A549 (cell line): ENCODE results near the gene NOSTRIN. TPM values are rescaled to one million over a fixed set of nuclear protein-coding genes. Genes with fewer than 3 reads are reported as not detected.

Source experiments
- ATAC-seq, 2 experiments: fragments of 200-7000 bp in 1 of 2; fragments of >200 bp in 1 of 2; cut with Nextera tagmentation in 1 of 2; cut with Tn5 transposase in 1 of 2; 3 replicates each; pipeline versions ENCODE4 v1.8.0 to v1.9.1; 2018 to 2020; ENCODE audit warnings: mild to moderate bottlenecking in 1 of 2, moderate library complexity in 1 of 2
- CTCF ChIA-PET: fragments of 300-600 bp; sonication (Branson Sonifier 250); formaldehyde crosslinking; extraction: SDS; loops from one replicate; lab custom pipeline; 2021; ENCODE audit warnings: antibody characterized with exemption, inconsistent platforms; lab: Yijun Ruan, JAX
- POLR2A ChIA-PET: fragments of 350-600 bp; formaldehyde crosslinking; extraction: SDS; loops from one replicate; lab custom pipeline; 2021; ENCODE audit warnings: antibody characterized with exemption, inconsistent platforms; lab: Yijun Ruan, JAX
- DNase-seq, 2 experiments: peaks; one replicate each; pipeline versions ENCODE4 v3.0.0 to v3.0.0-alpha.2; 2011 to 2016; ENCODE audit warnings: low read depth in 1 of 2, low spot score in 1 of 2
- FAIRE-seq: peaks from 2 replicates; lab custom pipeline; 2011; peaks lifted over from hg19 to GRCh38; lab: Jason Lieb, UNC
- H3K27ac ChIP-seq, 2 experiments: fragments of >200 bp; sonication (Bioruptor Twin); formaldehyde crosslinking; 3 replicates each; pipeline ENCODE4 v1.5.1; 2016 to 2017
- H3K4me1 ChIP-seq: fragments of >200 bp; sonication (Bioruptor Twin); formaldehyde crosslinking; 3 replicates; pipeline ENCODE4 v1.6.1; 2016
- H3K4me2 ChIP-seq: fragments of >200 bp; sonication (Bioruptor Twin); formaldehyde crosslinking; 3 replicates; pipeline ENCODE4 v1.6.1; 2016
- H3K4me3 ChIP-seq: fragments of >200 bp; sonication (Bioruptor Twin); formaldehyde crosslinking; 3 replicates; pipeline ENCODE4 v1.5.1; 2016
- H3K9me3 ChIP-seq: fragments of >200 bp; sonication (Bioruptor Twin); formaldehyde crosslinking; 3 replicates; pipeline ENCODE4 v1.6.1; 2016
- ATOH8 ChIP-seq: fragments of 250-450 bp; sonication (Bioruptor Pico); IDR thresholded peaks from 2 replicates; pipeline ENCODE4 v1.5.0; 2020; ENCODE audit warnings: low read depth, mild to moderate bottlenecking, moderate library complexity
- CBX2 ChIP-seq: fragments of 200-600 bp; sonication (generic); IDR thresholded peaks from 2 replicates; pipeline ENCODE4 v1.6.1; 2016; ENCODE audit warnings: low read depth, mild to moderate bottlenecking, borderline replicate concordance
- CTCF ChIP-seq: fragments of >200 bp; sonication (Bioruptor Twin); formaldehyde crosslinking; IDR thresholded peaks from 3 replicates; pipeline ENCODE4 v1.5.1; 2016
- EHMT2 ChIP-seq: fragments of 200-600 bp; sonication (generic); IDR thresholded peaks from 2 replicates; pipeline ENCODE4 v1.6.1; 2016; ENCODE audit warnings: antibody characterized with exemption, low read depth, mild to moderate bottlenecking, moderate library complexity
- ESRRA ChIP-seq: fragments of 150-350 bp; IDR thresholded peaks from 2 replicates; pipeline ENCODE4 v1.6.1; 2014; ENCODE audit warnings: mild to moderate bottlenecking, low read length, borderline replicate concordance
- FOSL2 ChIP-seq, 2 experiments: fragments of 450-650 bp in 1 of 2; fragments of >200 bp in 1 of 2; sonication (Bioruptor Twin) in 1 of 2; formaldehyde crosslinking; IDR thresholded peaks; 2 replicates each; pipeline versions ENCODE4 v1.5.0 to v1.6.1; 2016 to 2020; ENCODE audit warnings: mild to moderate bottlenecking in 1 of 2, moderate library complexity in 1 of 2
- HDAC2 ChIP-seq: fragments of 200-600 bp; sonication (generic); IDR thresholded peaks from 2 replicates; pipeline ENCODE4 v1.6.1; 2016
- HOXB13 ChIP-seq: fragments of 250-450 bp; sonication (Bioruptor Pico); IDR thresholded peaks from 2 replicates; pipeline ENCODE4 v1.5.0; 2020; ENCODE audit warnings: low read depth, mild to moderate bottlenecking, moderate library complexity
- JUN ChIP-seq, 2 experiments: fragments of >200 bp; sonication (Bioruptor Twin); formaldehyde crosslinking; IDR thresholded peaks; 2 replicates in 1 of 2; 3 replicates in 1 of 2; pipeline ENCODE4 v1.6.1; 2016 to 2017
- JUNB ChIP-seq: fragments of >200 bp; sonication (Bioruptor Twin); formaldehyde crosslinking; IDR thresholded peaks from 2 replicates; pipeline ENCODE4 v1.6.1; 2016
- MAX ChIP-seq: IDR thresholded peaks from 2 replicates; pipeline ENCODE4 v1.6.1; 2012
- MAZ ChIP-seq: fragments of 150-350 bp; IDR thresholded peaks from 2 replicates; pipeline ENCODE4 v1.6.1; 2014; ENCODE audit warnings: antibody characterized with exemption, low read depth, low read length, borderline replicate concordance
- NFE2L2 ChIP-seq: fragments of 150-350 bp; conservative IDR thresholded peaks from 2 replicates; pipeline ENCODE4 v1.6.1; 2014; ENCODE audit warnings: low read length
- PBX3 ChIP-seq: IDR thresholded peaks from 2 replicates; pipeline ENCODE4 v1.6.1; 2012
- POLR2AphosphoS2 ChIP-seq: conservative IDR thresholded peaks from 2 replicates; pipeline ENCODE4 v1.6.1; 2012; ENCODE audit warnings: low read length, improper control_type of control experiment, inconsistent platforms
- REST ChIP-seq: fragments of 200-600 bp; sonication (generic); IDR thresholded peaks from 2 replicates; pipeline ENCODE4 v1.6.1; 2016; ENCODE audit warnings: antibody characterized with exemption, mild to moderate bottlenecking, moderate library complexity
- TFCP2L1 ChIP-seq: fragments of 250-450 bp; sonication (Bioruptor Pico); IDR thresholded peaks from 2 replicates; pipeline ENCODE4 v1.5.0; 2021; ENCODE audit warnings: mild to moderate bottlenecking
- USF2 ChIP-seq: fragments of 450-650 bp; IDR thresholded peaks from 2 replicates; pipeline ENCODE4 v1.6.1; 2014; ENCODE audit warnings: antibody characterized with exemption
- ZFP36 ChIP-seq: fragments of 450-650 bp; IDR thresholded peaks from 2 replicates; pipeline ENCODE4 v1.6.1; 2014; ENCODE audit warnings: borderline replicate concordance; ENCODE audit not compliant: partially characterized antibody
- ZNF302 ChIP-seq: fragments of 250-450 bp; sonication (Bioruptor Pico); IDR thresholded peaks from 2 replicates; pipeline ENCODE4 v1.9.0; 2021; ENCODE audit warnings: inconsistent platforms, mild to moderate bottlenecking, moderate library complexity
- WGBS: methylation state at CpG from one replicate; pipeline ENCODE4 v1.1.6; 2017; ENCODE audit errors: missing lambda C conversion rate; 5-methylcytosine and 5-hydroxymethylcytosine counted together
- polyA plus RNA-seq, 4 experiments: library from polyadenylated mRNA; depleted of rRNA in 3 of 4; stranded (reverse); fragments of >200 nt; fragmentation: RNase III in 1 of 4; extraction: RNeasy Plus Mini Kit Qiagen cat#74134 plus additional on column Dnase treatment in 1 of 4; gene quantifications; 2 replicates in 3 of 4; 3 replicates in 1 of 4; pipeline ENCODE4 v1.2.3, GENCODE V29; 2011 to 2017

The NOSTRIN gene
- polyA plus RNA-seq, 2 of the 4 experiments (the other 2 are of a cell fraction): 2.5 to 11.7 TPM

- DNase-seq (no peak), FAIRE-seq (no peak), ATAC-seq (no peak)
- Histone ChIP-seq H3K4me3 (no peak overlapping the region), H3K4me1 (0 out of 3 replicates have a peak, but pooled peaks cover 2% of the 10 kb centered on the region), H3K9me3 (no peaks in the 10 kb centered on the region), H3K4me2 (no peak overlapping the region), H3K27ac (no peak overlapping the region)
- POLR2A ChIA-PET: no interaction called here
- TF ChIP-seq ATOH8 (CRISPR knock-in tag) (no peak), PBX3 (no peak), ESRRA (no peak), JUN (IDR thresholded peaks at IDR 0.05) (no peak), REST (no peak), ZNF302 (CRISPR knock-in tag) (no peak), MAZ (no peak), TFCP2L1 (CRISPR knock-in tag) (no peak), HDAC2 (no peak), ZFP36 (no peak), NFE2L2 (no peak), EHMT2 (no peak), CTCF (no peak), CBX2 (no peak), USF2 (no peak), HOXB13 (CRISPR knock-in tag) (no peak), MAX (no peak), FOSL2 (IDR thresholded peaks at IDR 0.05) (no peak), FOSL2 (CRISPR knock-in tag; IDR thresholded peaks at IDR 0.05) (no peak), JUNB (no peak), POLR2AphosphoS2 (no peak)
- CTCF ChIA-PET: no interaction called here
- WGBS: 31% methylated on average over 7 of the region's 7 CpGs
These were observed 12.7 kb upstream of the NOSTRIN start for GRCh38 chr2:168789776-168790175.
